GM19043 (cell line): ENCODE measurements around the gene CTNNA3.

ENCODE experiments used
- ATAC-seq: cut with Tn5 transposase; IDR thresholded peaks from one replicate; pipeline ENCODE4 v1.9.1; 2021; ENCODE audit warnings: low read depth; ENCODE audit not compliant: unreplicated experiment

The CTNNA3 gene

DNA sequence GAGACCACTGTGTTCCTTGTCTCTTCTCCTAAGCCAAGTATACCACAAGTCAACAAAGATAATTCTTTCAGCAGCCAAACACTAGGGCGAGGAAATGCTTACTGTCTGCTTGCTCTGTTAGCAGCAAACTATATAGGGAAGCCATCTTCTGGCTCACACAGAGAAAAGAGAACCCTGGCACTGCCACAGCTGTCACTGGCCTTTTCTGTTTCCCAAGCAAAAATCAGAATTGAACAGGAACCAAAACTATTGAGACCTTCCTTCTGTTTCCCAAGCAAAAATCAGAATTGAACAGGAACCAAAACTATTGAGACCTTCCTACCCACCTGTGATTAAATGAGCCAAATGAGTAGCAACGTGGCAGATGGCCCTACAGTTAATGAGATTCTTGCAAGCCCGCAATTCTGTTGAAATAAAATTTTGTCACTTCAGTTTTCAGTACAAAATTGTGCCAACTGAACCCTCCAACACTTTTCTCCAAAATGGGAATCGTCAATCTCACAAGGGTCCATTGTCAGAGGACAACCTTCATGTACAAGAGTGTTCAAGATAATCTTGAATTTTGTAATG lies 715.7 kb downstream of the CTNNA3 start:
- ATAC-seq, result no peak

GRCh38 chr10:66964946-66965345 lies 731.0 kb downstream of the CTNNA3 start:
- no peak for ATAC-seq

DNA sequence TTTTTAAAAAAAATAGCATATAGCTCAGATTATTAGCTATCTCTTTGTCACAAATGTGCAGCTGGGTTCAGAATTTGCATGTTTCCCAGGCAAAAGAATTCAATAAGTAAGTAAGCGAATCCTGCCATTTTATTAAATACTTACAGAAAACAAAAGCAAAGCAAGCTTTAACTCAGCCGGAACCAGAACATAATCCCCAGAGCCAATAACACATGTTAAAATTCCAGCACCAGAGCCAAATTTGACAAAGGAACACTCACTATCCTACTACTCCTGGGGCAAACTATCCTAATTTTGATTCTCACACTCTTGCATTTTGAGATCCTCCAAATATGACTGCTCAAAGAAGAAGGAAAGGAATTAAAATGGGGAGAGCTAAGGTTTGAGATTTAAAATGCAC lies 737.5 kb downstream of the CTNNA3 start:
- ATAC-seq, result no peak

GRCh38 chr10:66951896-66952295 lies 744.1 kb downstream of the CTNNA3 start:
- ATAC-seq, result no peak

GRCh38 chr10:66943590-66943989 lies 752.4 kb downstream of the CTNNA3 start:
- ATAC-seq, result no peak

DNA sequence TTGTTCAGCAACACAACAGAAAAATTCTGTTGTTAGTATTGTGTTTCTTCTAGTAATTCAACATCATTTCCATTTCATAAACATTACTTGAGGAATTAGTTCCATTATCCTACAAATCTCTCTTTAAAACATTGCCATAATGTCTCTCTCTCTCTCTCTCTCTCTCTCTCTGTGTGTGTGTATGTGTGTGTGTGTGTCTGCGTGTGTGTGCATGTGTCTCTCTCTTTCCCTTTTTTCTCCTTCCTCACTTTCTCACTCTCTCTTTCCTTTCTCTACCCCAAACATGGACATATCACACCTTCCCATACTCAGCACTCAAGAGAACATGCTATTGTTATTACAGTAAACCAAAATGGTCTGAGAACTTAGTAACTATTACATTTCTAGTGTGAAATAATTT lies 753.6 kb downstream of the CTNNA3 start:
- ATAC-seq, result no peak

- ATAC-seq, result no peak
Measured at GRCh38 chr10:66941491-66941890, 754.5 kb downstream of the CTNNA3 start.

DNA sequence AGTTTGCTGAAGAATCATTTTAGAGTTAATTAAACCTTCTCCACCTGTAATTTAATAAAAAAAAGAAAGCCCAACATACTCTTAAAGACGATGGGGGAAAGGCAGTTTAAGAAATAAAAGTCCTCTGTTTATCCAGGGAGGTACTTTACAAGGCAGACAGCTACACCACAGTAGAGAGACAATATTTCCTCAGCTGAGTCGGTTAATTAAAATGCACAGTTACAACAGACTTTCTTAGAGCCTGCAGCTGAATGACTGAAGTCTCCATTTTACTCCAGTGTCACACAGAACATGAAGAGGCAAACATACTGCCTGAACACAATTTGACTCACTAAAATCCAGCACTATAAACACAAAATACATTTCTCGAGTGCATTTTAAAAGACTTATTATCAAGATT lies 755.0 kb downstream of the CTNNA3 start:
- no peak for ATAC-seq

GRCh38 chr10:66934711-66935110 lies 761.3 kb downstream of the CTNNA3 start:
- ATAC-seq, result no peak

- ATAC-seq, result no peak
Measured at GRCh38 chr10:66931949-66932343, 764.0 kb downstream of the CTNNA3 start.

DNA sequence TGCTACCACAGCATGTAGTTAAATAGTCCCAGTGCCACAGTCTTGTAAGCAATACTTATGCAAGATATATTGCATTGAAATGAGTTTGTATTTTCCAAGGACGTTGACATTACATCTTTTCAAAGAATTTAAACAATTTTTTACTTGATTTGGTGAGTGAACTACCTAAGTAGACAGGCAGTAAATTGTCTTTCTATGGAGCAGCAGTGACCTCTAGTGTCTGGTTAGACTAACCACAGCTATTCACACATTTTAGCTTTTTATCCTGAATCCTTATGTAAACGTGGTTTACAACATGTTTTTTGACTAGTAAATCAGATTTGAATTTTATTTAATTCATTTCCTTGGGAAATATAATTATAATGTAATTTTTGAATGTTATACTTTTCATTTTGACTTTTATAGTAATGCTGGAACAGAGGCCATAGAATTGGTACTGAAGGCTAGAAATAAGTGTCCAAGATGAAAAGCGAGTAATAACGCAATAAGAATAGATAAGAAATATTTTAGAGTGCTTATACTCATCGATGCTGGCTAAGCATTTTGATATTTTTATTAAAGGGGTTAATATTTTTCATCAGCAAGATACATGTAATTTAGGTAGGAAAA lies 764.6 kb downstream of the CTNNA3 start:
- ATAC-seq, result peak; percentile 65

DNA sequence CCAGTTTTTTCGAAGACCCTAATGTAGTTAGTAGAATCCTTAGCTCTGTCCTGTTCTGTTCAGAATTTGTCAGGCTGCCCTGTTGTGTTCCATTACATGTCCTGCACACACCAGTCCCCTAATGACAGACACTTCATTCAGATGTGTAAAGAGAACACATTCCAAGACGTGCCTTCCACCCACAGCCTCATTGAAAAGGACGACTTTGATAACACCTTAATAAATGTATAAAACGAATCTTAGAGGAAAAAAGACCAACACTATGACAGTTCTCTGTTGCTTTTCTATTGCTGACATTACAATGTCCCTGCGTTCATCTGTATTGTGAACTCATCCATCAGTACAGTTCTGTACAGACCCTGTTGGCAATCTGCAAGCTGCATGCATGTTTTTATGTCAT lies 766.6 kb downstream of the CTNNA3 start:
- no peak for ATAC-seq

- no peak for ATAC-seq
Measured at GRCh38 chr10:66928776-66929175, 767.2 kb downstream of the CTNNA3 start.

DNA sequence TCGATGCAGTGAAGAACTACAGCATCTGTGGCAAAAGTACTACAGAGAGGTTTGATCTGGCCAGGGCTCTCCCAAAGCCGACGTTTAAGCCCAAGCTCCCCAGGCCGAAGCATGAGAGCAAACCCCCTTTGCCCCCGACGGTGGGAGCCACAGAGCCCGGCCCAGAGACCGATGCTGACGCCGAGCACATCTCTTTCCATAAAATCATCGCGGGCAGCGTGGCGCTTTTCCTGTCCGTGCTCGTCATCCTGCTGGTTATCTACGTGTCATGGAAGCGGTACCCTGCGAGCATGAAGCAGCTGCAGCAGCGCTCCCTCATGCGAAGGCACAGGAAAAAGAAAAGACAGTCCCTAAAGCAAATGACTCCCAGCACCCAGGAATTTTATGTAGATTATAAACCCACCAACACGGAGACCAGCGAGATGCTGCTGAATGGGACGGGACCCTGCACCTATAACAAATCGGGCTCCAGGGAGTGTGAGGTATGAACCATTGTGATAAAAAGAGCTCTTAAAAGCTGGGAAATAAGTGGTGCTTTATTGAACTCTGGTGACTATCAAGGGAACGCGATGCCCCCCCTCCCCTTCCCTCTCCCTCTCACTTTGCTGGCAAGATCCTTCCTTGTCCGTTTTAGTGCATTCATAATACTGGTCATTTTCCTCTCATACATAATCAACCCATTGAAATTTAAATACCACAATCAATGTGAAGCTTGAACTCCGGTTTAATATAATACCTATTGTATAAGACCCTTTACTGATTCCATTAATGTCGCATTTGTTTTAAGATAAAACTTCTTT lies 767.8 kb downstream of the CTNNA3 start:
- no peak for ATAC-seq

GRCh38 chr10:66927251-66927935 lies 768.6 kb downstream of the CTNNA3 start:
- no peak for ATAC-seq

- ATAC-seq, result no peak
Measured at GRCh38 chr10:66926841-66927240, 769.2 kb downstream of the CTNNA3 start.

DNA sequence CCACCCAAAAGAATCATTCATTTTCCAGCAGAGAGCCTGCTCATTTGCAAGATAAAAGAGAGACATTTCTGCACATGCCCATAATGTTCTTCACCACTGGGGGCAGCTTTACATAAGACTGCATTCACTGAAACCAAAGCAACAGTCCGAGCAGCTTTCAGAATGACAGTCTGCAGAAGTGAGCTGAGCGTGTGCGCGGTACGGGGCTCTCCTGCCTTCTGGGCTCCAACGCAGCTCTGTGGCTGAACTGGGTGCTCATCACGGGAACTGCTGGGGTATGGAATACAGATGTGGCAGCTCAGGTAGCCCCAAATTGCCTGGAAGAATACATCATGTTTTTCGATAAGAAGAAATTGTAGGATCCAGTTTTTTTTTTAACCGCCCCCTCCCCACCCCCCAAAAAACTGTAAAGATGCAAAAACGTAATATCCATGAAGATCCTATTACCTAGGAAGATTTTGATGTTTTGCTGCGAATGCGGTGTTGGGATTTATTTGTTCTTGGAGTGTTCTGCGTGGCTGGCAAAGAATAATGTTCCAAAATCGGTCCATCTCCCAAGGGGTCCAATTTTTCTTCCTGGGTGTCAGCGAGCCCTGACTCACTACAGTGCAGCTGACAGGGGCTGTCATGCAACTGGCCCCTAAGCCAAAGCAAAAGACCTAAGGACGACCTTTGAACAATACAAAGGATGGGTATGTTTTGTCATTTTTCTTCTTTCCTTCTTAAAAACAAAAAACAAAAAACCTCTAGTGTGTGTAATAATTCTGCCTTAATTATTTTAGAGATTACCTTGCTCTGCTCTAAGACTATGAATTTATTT lies 769.9 kb downstream of the CTNNA3 start, which contains the start of gene LRRTM3:
Gene LRRTM3 (plus strand): TSS at position 141 of the 820 bp plus-strand sequence.
- ATAC-seq, result peak; percentile 100

DNA sequence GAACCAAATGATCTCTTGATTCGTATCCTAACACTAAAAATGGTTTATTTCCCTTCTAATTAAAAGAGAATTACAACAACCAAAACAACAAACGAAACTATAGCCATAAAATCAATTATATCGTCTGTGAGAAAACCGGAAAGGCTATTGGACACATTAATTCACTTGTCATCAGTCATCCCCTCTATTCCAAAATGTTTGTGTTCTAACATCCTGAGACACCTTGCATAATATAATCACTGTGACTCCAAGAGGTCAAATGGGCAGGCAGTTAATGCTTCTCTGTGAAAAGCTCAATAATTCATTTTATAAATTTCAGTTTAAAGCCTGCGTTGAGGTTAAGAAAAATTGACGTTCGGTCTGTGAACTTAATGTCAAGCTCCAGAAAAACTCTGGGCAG lies 770.6 kb downstream of the CTNNA3 start:
- ATAC-seq, result no peak

DNA sequence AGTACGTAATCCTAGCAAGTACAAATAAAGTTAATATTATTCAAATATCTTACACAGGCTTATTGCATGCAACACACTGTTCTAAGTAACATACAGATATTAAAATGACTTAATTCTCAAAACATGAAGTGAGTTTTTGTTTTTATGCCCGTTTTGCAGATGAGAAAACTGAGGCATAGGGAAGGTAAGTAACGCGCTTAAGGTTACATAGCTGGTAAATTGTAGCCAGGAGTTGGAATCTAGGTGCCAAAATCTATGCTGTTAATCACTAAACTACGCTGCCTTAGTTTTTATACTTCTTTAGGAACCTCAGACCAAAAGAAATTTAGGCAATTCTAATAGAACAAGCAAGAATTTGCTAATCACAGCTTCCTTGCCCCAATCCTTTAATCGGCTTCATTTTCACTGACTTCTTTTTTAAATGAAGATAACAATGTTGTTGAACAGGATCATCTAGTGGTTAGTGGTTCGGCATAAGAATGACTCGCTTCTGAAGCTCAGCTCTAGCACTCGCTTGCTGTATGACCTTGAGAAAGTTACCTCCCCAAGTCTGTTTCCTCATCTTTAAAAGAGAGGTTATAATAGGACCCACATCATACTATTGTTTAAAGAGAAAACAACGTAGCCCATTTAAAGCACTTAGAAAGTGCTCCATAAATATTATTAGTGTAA lies 771.2 kb downstream of the CTNNA3 start:
- ATAC-seq, result no peak

DNA sequence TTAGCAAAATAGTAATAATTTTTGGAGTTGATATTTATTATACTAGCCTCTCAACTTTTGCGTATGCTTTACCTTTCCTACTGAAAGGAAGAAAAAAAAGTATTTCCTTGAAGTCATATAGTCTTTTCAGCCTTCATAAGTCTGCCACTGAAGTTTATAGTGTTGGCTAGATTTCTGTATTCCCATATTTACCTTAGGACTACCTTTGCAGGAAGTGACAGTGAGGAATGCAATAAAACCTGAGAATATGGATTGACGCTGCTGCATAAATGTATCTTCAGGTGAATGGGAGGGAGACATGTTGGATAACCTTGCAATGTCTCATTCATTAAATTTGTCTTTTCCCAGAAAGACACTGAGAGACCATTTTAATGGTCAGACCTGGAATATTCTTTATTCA lies 776.7 kb downstream of the CTNNA3 start:
- ATAC-seq, result no peak
